Chondrocyte (in vitro differentiated cells): ENCODE measurements around the gene UBAP1. TPM values are rescaled to one million over a fixed set of nuclear protein-coding genes. Genes with fewer than 3 reads are reported as not detected.

Experiments
- DNase-seq: peaks from one replicate; pipeline ENCODE4 v3.0.0; 2021; ENCODE audit warnings: mixed read lengths, low spot score
- H3K27ac Mint-ChIP-seq: one replicate; pipeline ENCODE4 v1.8.0; 2021; ENCODE audit warnings: mild to moderate bottlenecking, moderate library complexity, mixed read lengths; ENCODE audit not compliant: unreplicated experiment
- H3K27me3 Mint-ChIP-seq: 2 replicates; pipeline ENCODE4 v1.8.0; 2021; ENCODE audit warnings: low read depth, mixed read lengths
- H3K36me3 Mint-ChIP-seq: 2 replicates; pipeline ENCODE4 v1.8.0; 2021; ENCODE audit warnings: low read depth, mixed read lengths
- H3K4me1 Mint-ChIP-seq: 2 replicates; pipeline ENCODE4 v1.8.0; 2021; ENCODE audit warnings: low read depth, mild to moderate bottlenecking, mixed read lengths
- H3K4me3 Mint-ChIP-seq: one replicate; pipeline ENCODE4 v1.8.0; 2021; ENCODE audit warnings: mild to moderate bottlenecking, moderate library complexity, mixed read lengths; ENCODE audit not compliant: unreplicated experiment
- H3K9me3 Mint-ChIP-seq: 2 replicates; pipeline ENCODE4 v1.8.0; 2021; ENCODE audit warnings: low read depth, mixed read lengths
- CTCF ChIP-seq: fragments of 200-600 bp; sonication (generic); IDR thresholded peaks from 2 replicates; pipeline ENCODE4 v1.5.0; 2021; ENCODE audit warnings: antibody characterized with exemption, mild to moderate bottlenecking, moderate library complexity
- total RNA-seq: library from RNA; stranded (reverse); gene quantifications from 3 replicates; pipeline ENCODE4 v1.2.1, GENCODE V29; 2021

Gene UBAP1
- total RNA-seq, 1 donor from 2014 or later: 33.3 TPM

- DNase-seq: no peak
- H3K4me1 Mint-ChIP-seq: peaks cover 25% of the 10 kb centered on the region
- H3K27ac Mint-ChIP-seq: peak overlapping the region; percentile 83
- no peaks in the 10 kb centered on the region for H3K27me3 Mint-ChIP-seq
- no peaks in the 10 kb centered on the region for H3K9me3 Mint-ChIP-seq
- no peak for TF ChIP-seq CTCF
- no peak overlapping the region for H3K4me3 Mint-ChIP-seq
- no peaks in the 10 kb centered on the region for H3K36me3 Mint-ChIP-seq
These were observed 51.7 kb downstream of the UBAP1 start for GRCh38 chr9:34230556-34230955.

- no peak for TF ChIP-seq CTCF
- Mint-ChIP-seq H3K9me3 (no peaks in the 10 kb centered on the region), H3K4me3 (no peak overlapping the region), H3K27ac (peak overlapping the region; percentile 22), H3K4me1 (peaks cover 20% of the 10 kb centered on the region), H3K27me3 (no peaks in the 10 kb centered on the region), H3K36me3 (peaks cover 2% of the 10 kb centered on the region)
- no peak for DNase-seq
These were observed 53.4 kb downstream of the UBAP1 start for GRCh38 chr9:34232201-34232600.

- Mint-ChIP-seq H3K27me3 (no peaks in the 10 kb centered on the region), H3K4me3 (no peak overlapping the region), H3K27ac (no peak overlapping the region), H3K36me3 (peaks cover 4% of the 10 kb centered on the region), H3K4me1 (peaks cover 16% of the 10 kb centered on the region), H3K9me3 (no peaks in the 10 kb centered on the region)
- DNase-seq: no peak
- TF ChIP-seq CTCF: no peak
These were observed 54.8 kb downstream of the UBAP1 start for GRCh38 chr9:34233672-34234071.

- DNase-seq: no peak
- no peaks in the 10 kb centered on the region for H3K27me3 Mint-ChIP-seq
- no peak for TF ChIP-seq CTCF
- no peak overlapping the region for H3K27ac Mint-ChIP-seq
- peaks cover 13% of the 10 kb centered on the region for H3K4me1 Mint-ChIP-seq
- peaks cover 15% of the 10 kb centered on the region for H3K36me3 Mint-ChIP-seq
- H3K9me3 Mint-ChIP-seq: no peaks in the 10 kb centered on the region
- H3K4me3 Mint-ChIP-seq: no peak overlapping the region
These were observed 59.0 kb downstream of the UBAP1 start for GRCh38 chr9:34237836-34238235.

GRCh38 chr9:34240006-34240405 is 61.2 kb downstream of the UBAP1 start:
- DNase-seq: no peak
- peaks cover 17% of the 10 kb centered on the region for H3K4me1 Mint-ChIP-seq
- peaks cover 17% of the 10 kb centered on the region for H3K36me3 Mint-ChIP-seq
- no peaks in the 10 kb centered on the region for H3K27me3 Mint-ChIP-seq
- no peak overlapping the region for H3K27ac Mint-ChIP-seq
- no peak for TF ChIP-seq CTCF
- no peak overlapping the region for H3K4me3 Mint-ChIP-seq
- no peaks in the 10 kb centered on the region for H3K9me3 Mint-ChIP-seq
